GM19438 (cell line): ENCODE results near the gene ATXN7L1.
"Not testable (repeated sequence)": the region's sequence is repeated elsewhere in the genome, so short reads cannot be mapped to it uniquely, and the experiment has no call there.

Experiments used
- ATAC-seq: cut with Tn5 transposase; IDR thresholded peaks from one replicate; pipeline ENCODE4 v1.9.1; 2021; ENCODE audit warnings: low read depth; ENCODE audit not compliant: unreplicated experiment

Gene ATXN7L1

DNA sequence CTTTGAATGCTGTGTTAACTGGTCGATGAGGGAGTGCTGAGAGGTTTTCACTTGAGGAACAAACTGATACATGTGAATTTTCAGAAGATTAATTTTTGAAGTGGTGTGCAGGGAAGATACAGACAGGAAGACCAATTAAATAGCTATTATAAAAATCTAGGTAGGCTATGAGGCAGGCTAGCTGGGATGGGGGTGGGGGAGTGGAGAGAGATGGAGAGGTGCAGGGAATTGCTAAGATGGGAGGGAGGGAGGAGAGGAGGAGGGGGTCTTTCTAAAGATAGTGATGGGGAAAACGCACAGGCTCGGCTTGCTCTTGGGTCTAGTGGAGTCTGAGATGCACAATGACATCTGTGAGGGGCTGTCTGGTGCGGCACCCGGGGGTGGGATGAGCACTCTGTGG, 15.2 kb downstream of the ATXN7L1 start:
- no peak for ATAC-seq

GRCh38 chr7:105860793-105861192, 15.6 kb downstream of the ATXN7L1 start:
- ATAC-seq = no peak

- no peak for ATAC-seq
These were observed 19.1 kb downstream of the ATXN7L1 start for GRCh38 chr7:105857009-105857952.

DNA sequence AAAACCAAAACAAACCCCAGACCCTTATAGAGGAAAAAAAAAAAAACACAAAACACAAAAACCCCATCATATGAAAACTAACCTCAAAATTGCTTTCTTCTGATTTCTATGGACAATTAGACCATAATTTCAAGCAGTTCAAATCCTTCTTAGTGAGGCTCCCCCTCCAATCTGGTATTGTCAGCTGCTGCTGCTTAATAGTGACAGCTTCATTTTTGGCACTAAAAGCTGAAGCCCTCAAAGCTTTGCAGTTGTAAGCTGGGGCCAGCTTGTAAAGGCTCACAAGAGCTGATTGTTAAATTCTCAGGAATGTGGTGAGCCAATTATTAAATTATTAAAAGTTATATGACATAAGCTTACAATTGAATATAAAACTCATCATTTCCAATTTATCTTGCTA, 21.9 kb downstream of the ATXN7L1 start:
- ATAC-seq = no peak

DNA sequence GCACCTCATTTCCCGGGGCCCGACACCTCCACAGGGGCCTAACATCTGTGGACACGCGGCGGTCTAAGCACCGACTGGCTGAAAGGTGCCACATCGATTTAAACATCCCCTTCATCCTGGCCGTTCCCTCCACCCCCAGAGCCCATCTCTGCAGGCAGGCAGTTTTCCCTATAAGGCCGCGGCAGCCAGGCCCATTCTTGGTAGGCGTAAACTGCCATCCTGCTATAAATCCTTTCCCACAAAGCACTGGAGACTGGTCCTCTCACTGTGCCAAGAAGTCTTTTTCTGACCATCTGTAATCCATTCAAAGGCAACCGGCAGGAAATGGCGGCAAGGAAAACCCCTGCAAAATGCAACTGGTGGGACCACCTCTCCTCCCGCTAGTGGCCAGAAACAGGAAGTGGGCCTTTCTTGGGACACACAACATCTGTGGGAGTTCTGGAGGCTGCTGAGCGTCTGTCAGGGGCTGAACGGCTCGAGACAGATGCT, 22.4 kb downstream of the ATXN7L1 start:
- no peak for ATAC-seq

GRCh38 chr7:105851064-105851463, 25.3 kb downstream of the ATXN7L1 start:
- ATAC-seq = no peak

DNA sequence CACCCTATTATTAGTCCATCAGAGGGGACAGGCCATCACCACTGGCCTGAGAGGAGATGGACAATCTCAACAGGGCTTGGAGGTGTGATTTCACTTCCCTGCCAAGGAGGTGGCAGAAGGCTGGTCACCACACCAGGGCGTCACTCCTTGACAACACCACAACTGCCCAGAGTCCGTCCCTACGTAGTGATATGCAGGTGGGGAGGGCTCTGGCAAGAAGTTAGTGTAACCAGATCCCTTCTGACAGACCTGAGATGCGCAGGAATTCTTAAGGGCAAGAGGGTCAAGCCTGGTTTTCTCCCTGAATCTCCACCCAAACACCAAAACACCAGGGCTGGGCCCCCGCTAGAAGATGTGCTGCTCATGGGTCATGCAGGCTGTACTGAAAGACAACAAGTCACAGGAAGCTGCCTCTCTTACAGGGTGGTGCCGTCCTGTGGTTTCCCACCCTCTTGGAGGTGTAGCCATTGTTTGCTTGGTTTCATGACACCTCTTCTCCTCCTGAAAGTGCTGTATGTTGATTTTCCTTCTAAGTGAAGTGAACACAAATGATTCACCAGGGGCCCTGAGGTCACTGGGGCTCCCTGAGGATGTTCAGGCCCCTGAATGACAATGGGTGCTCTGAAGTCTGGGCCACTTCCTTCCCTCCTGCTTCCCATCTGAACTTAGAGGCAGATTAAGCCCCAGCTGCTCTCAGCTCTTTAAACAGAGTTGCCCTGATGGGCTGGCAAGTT, 27.1 kb downstream of the ATXN7L1 start:
- ATAC-seq = peak; percentile 71

- ATAC-seq = no peak
These were observed 30.0 kb downstream of the ATXN7L1 start for GRCh38 chr7:105846404-105846803.

- ATAC-seq = not testable (repeated sequence)
These were observed 31.7 kb downstream of the ATXN7L1 start for GRCh38 chr7:105844681-105845080.

DNA sequence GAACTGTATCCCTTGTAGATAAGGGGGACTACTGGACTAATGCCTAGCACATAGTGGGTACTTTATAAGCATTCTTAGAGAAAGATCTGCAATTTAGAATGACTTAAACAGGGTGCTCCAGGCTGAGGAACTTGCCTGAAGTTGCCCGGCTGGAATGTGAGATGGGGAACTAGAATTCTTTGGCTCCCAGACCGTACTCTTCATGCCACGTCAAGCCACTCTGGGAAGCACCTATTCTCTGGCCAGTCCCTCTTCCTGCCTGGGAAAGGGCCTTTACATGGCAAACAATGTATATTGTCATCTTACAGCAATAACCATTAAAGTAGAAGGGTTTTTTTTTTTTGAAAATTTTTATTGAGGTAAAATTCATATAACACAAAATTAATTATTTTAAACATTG, 34.5 kb downstream of the ATXN7L1 start:
- no peak for ATAC-seq

- no peak for ATAC-seq
These were observed 35.2 kb downstream of the ATXN7L1 start for GRCh38 chr7:105840981-105841749.

DNA sequence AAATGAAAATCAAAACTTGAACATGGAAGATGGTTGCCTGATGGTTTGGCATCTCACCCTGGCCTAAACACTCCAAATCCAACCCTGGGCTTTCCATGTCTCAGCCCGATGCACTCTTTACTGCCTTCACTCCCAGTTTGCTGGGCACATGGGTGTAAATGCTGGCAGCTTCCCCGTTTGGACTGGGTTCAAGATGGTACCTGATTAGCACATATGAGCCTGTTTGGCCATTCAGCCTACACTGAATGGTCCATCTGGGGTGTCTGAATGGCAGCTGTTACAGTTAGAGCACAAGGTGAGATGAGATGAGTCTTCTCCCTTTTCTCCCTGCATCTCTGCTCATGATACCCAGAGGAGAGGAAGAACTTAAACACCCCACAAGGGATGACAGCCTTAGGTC, 37.1 kb downstream of the ATXN7L1 start:
- ATAC-seq = no peak

DNA sequence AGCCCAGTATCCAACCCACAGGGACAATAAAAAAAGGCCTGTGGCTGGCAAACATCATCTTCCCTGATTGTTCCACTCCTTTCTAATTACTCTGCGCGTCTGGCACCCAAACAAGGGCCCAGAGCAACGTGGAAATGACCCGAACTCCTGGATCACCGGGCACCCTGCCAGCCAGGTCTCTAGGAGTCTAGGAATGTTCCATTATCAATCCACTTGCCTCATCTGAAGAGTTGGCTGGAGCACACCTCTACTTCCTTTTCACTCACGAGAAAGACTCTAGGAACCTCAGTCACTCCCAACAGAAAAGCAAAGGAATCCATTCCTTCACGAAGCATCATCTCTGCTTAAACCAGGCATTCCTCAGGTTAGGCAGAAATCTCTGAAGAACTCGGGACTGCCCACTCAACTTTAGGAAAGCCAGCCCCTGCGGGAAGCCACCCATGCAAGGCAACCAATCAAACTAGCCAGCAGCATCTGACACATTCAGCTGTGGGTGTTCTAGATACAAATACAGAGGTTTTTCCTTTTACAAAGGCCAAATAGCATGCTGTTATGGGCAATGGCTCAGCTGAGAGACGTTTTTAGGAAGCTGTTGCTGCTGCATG, 37.7 kb downstream of the ATXN7L1 start:
- ATAC-seq = no peak

DNA sequence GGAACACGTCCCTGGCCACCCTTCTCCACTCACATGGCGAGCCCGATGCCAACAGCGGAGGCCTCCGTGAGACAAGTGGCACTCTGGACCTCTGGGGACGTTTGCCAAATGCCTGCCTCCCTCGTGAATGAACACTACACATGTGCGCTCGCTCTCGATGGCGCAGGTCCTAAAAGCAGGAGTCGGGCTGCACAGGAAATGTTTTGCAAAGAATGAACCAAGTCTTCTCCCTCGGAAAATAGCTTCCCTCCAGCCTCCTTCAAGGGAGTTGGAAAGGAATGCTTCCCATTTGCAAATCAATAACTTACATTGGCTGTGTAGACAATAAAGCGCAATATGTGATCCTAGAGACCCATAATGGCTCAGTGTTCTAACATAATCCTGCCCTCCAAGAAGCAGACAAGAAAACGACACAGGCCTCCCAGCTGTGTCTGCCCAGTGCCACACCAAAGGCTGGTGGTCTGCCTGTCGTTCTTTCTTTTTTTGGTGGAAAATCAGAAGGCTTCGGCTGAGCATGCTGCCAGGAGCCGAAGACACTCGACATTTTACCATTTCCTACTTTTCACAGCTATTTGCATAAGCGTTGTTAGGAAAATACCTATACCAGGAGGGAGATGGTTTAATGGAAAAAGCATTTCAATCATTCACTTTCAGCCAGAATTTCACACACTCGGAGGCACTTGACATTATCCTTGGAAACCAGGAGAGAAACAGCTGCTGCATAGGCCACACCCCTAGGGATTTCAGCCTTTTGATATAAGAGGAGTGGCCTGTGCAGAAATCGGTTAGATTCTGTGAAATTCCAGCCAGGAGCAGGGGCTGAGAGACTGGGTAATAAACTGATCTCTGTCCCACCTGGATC, 38.4 kb downstream of the ATXN7L1 start:
- ATAC-seq = no peak

- no peak for ATAC-seq
These were observed 41.0 kb downstream of the ATXN7L1 start for GRCh38 chr7:105835441-105835840.

- ATAC-seq = no peak
These were observed 44.4 kb downstream of the ATXN7L1 start for GRCh38 chr7:105831824-105832535.

DNA sequence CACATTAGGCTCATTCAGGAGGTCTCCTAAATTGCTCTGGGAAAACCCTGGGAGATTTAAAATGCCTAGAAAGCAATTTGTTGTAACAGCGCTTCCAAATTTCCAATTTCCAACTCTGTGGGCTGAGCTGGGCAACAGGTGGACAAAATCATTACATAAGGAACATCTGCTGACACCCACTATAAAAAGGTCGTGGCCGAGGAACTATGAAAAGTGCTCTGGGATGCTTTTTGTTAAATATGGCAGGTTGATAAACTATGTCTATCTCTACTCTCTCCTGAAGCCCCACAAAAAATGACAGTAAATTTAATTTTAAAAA, 45.1 kb downstream of the ATXN7L1 start:
- no peak for ATAC-seq

GRCh38 chr7:105830405-105831301, 45.7 kb downstream of the ATXN7L1 start:
- no peak for ATAC-seq
